Peyer's patch (tissue), 4 donors: ENCODE data around the gene BCAN.

Experiments used
- CTCF ChIP-seq, 6 experiments: fragments of 450-650 bp in 4 of 6; fragments of 200-600 bp in 2 of 6; sonication (generic) in 1 of 6; IDR thresholded peaks; one replicate each; pipeline ENCODE4 v1.5.1; 2017 to 2019; ENCODE audit warnings: antibody characterized with exemption in 6 of 6, mild to moderate bottlenecking in 3 of 6, moderate library complexity in 1 of 6
- POLR2A ChIP-seq, 2 donors: fragments of 450-650 bp; IDR thresholded peaks; one replicate each; pipeline ENCODE4 v1.5.1; 2017; ENCODE audit warnings: antibody characterized with exemption in 2 of 2, mild to moderate bottlenecking in 2 of 2, moderate library complexity in 2 of 2

- no peak for TF ChIP-seq CTCF (IDR thresholded peaks at IDR 0.05)
- TF ChIP-seq POLR2A (IDR thresholded peaks at IDR 0.05): no peak
Observed at GRCh38 chr1:156657741-156658319, 15.9 kb downstream of the BCAN start.
